Caco-2 (cell line): ENCODE results near the gene SKAP2. TPM values are rescaled to one million over a fixed set of nuclear protein-coding genes. Genes with fewer than 3 reads are reported as not detected.

Experiments used
- BruUV-seq: library from RNA; stranded (reverse); fragments of 400-500 nt; replicated peaks from 2 replicates; lab custom pipeline; 2021; lab: Mats Ljungman, UMichigan
- CTCF ChIA-PET: fragments of 300-600 bp; sonication (Branson Sonifier 250); formaldehyde crosslinking; loops from one replicate; lab custom pipeline; 2022; ENCODE audit warnings: antibody characterized with exemption; lab: Charles Lee
- POLR2A ChIA-PET: fragments of 300-600 bp; sonication (Branson Sonifier 250); formaldehyde crosslinking; loops from one replicate; lab custom pipeline; 2022; ENCODE audit warnings: antibody characterized with exemption; lab: Charles Lee
- DNase-seq, 2 experiments: peaks; one replicate each; pipeline versions ENCODE4 v3.0.0 to v3.0.0-alpha.2; 2020 to 2022
- H3K27me3 ChIP-seq: replicated peaks from 2 replicates; pipeline ENCODE4 v1.6.0; 2011; ENCODE audit warnings: low read length; ENCODE audit not compliant: control insufficient read depth, insufficient read depth
- H3K36me3 ChIP-seq: 2 replicates; pipeline ENCODE4 v1.5.1; 2011; ENCODE audit warnings: low read length; ENCODE audit not compliant: control insufficient read depth, insufficient read depth
- H3K4me1 ChIP-seq: fragments of 250-450 bp; sonication (Bioruptor Pico); 2 replicates; pipeline ENCODE4 v1.5.1; 2020; ENCODE audit warnings: mild to moderate bottlenecking
- H3K4me3 ChIP-seq: 2 replicates; pipeline ENCODE4 v1.5.1; 2011; ENCODE audit warnings: low read depth, mild to moderate bottlenecking, control low read depth, low read length
- H3K9me3 ChIP-seq: fragments of 250-450 bp; sonication (Bioruptor Pico); 2 replicates; pipeline ENCODE4 v1.5.1; 2020; ENCODE audit warnings: mild to moderate bottlenecking, moderate library complexity
- H3K27ac Mint-ChIP-seq: one replicate; pipeline ENCODE4 v1.8.0; 2022; ENCODE audit warnings: mixed read lengths; ENCODE audit not compliant: unreplicated experiment
- H3K27me3 Mint-ChIP-seq: one replicate; pipeline ENCODE4 v1.8.0; 2022; ENCODE audit warnings: mixed read lengths; ENCODE audit not compliant: insufficient read depth, unreplicated experiment
- H3K36me3 Mint-ChIP-seq: one replicate; pipeline ENCODE4 v1.8.0; 2022; ENCODE audit warnings: mild to moderate bottlenecking, mixed read lengths; ENCODE audit not compliant: insufficient read depth, unreplicated experiment
- H3K4me1 Mint-ChIP-seq: one replicate; pipeline ENCODE4 v1.8.0; 2022; ENCODE audit warnings: low read depth, mixed read lengths; ENCODE audit not compliant: unreplicated experiment
- H3K4me3 Mint-ChIP-seq: one replicate; pipeline ENCODE4 v1.8.0; 2022; ENCODE audit warnings: mild to moderate bottlenecking, moderate library complexity, mixed read lengths; ENCODE audit not compliant: unreplicated experiment
- H3K9me3 Mint-ChIP-seq: one replicate; pipeline ENCODE4 v1.8.0; 2022; ENCODE audit warnings: mixed read lengths; ENCODE audit not compliant: unreplicated experiment
- CTCF ChIP-seq, 2 experiments: fragments of 200-600 bp in 1 of 2; IDR thresholded peaks; 1 replicate in 1 of 2; 2 replicates in 1 of 2; pipeline versions ENCODE4 v1.5.1 to v1.8.0; 2011 to 2022; ENCODE audit warnings: antibody characterized with exemption in 1 of 2, control low read depth in 1 of 2, inconsistent platforms in 1 of 2, low read depth in 1 of 2, low read length in 1 of 2, mild to moderate bottlenecking in 1 of 2, moderate library complexity in 1 of 2; ENCODE audit not compliant: insufficient read depth in 1 of 2, severe bottlenecking in 1 of 2, unreplicated experiment in 1 of 2
- intact Hi-C: fragments of 100-400 bp; cut with micrococcal nuclease; formaldehyde crosslinking; loops from one replicate; pipeline ENCODE4 v1.10.0; 2022; ENCODE audit not compliant: unreplicated experiment
- total RNA-seq: library from RNA; stranded (reverse); gene quantifications from 2 replicates; pipeline ENCODE4 v1.2.3, GENCODE V29; 2022

The SKAP2 gene
- total RNA-seq, 1 experiment from 2014 or later: 36.2 TPM

- no peaks in the 10 kb centered on the region for H3K9me3 Mint-ChIP-seq
- H3K4me3 Mint-ChIP-seq: no peak overlapping the region
- ChIA-PET POLR2A (no interaction called here), CTCF (interaction anchor here (0.5 kb wide), 1 partner anchor 263 kb away, joined by 3 read pairs; no protein-coding TSS in a partner anchor)
- no peaks in the 10 kb centered on the region for H3K36me3 Mint-ChIP-seq
- intact Hi-C loops: no loop called here
- H3K9me3 ChIP-seq: no peaks in the 10 kb centered on the region
- no peak overlapping the region for H3K27ac Mint-ChIP-seq
- DNase-seq: no peak
- no peaks in the 10 kb centered on the region for H3K4me1 Mint-ChIP-seq
- H3K27me3 ChIP-seq: no peaks in the 10 kb centered on the region
- H3K27me3 Mint-ChIP-seq: no peaks in the 10 kb centered on the region
- no peak overlapping the region for H3K4me3 ChIP-seq
- H3K4me1 ChIP-seq: no peaks in the 10 kb centered on the region
- TF ChIP-seq CTCF (IDR thresholded peaks at IDR 0.05; ENCODE audit: insufficient read depth in 1 of 2, low read depth in 1 of 2, low read length in 1 of 2, severe bottlenecking in 1 of 2, unreplicated experiment in 1 of 2): no peak
- no peaks in the 10 kb centered on the region for H3K36me3 ChIP-seq
- BruUV-seq: no TSS peak
Observed at GRCh38 chr7:26658389-26659084, 205.9 kb downstream of the SKAP2 start.

- H3K4me1 Mint-ChIP-seq: no peaks in the 10 kb centered on the region
- no peaks in the 10 kb centered on the region for H3K36me3 Mint-ChIP-seq
- TF ChIP-seq CTCF (IDR thresholded peaks at IDR 0.05; ENCODE audit: insufficient read depth in 1 of 2, low read depth in 1 of 2, low read length in 1 of 2, severe bottlenecking in 1 of 2, unreplicated experiment in 1 of 2): no peak
- H3K9me3 Mint-ChIP-seq: no peaks in the 10 kb centered on the region
- ChIA-PET CTCF (no interaction called here), POLR2A (no interaction called here)
- Histone ChIP-seq H3K27me3 (no peaks in the 10 kb centered on the region), H3K4me3 (no peak overlapping the region), H3K4me1 (no peaks in the 10 kb centered on the region), H3K9me3 (no peaks in the 10 kb centered on the region), H3K36me3 (no peaks in the 10 kb centered on the region)
- BruUV-seq: no TSS peak
- intact Hi-C loops: no loop called here
- no peak overlapping the region for H3K27ac Mint-ChIP-seq
- DNase-seq: no peak
- no peak overlapping the region for H3K4me3 Mint-ChIP-seq
- H3K27me3 Mint-ChIP-seq: no peaks in the 10 kb centered on the region
Observed at GRCh38 chr7:26657686-26658388, 206.6 kb downstream of the SKAP2 start.

DNA sequence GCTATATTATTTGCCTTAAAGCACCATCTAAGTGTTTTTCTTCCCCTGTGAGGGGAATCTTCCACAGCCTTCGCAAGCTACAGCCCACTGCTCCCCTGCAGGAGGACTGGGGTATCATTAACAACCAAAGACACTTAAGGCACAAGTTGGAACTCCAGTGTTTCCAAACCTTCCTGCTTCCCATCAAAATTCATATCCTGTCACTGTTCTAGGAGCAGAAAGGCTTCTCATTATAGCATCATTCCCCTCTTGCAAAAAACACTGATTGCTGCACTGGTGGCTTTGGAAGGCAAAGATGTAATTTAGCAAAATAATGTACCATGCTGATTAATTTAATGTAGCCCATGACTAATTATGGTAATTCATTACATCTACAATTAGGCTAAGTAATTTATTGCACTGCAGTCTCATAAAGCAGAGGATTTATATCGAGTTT, 207.2 kb downstream of the SKAP2 start:
- ChIA-PET POLR2A (no interaction called here), CTCF (no interaction called here)
- no peaks in the 10 kb centered on the region for H3K27me3 ChIP-seq
- no peaks in the 10 kb centered on the region for H3K9me3 ChIP-seq
- no peak for DNase-seq
- Mint-ChIP-seq H3K9me3 (no peaks in the 10 kb centered on the region), H3K36me3 (no peaks in the 10 kb centered on the region), H3K27ac (no peak overlapping the region), H3K4me3 (no peak overlapping the region), H3K27me3 (no peaks in the 10 kb centered on the region), H3K4me1 (no peaks in the 10 kb centered on the region)
- no TSS peak for BruUV-seq
- intact Hi-C loops: no loop called here
- H3K36me3 ChIP-seq: no peaks in the 10 kb centered on the region
- no peak for TF ChIP-seq CTCF (IDR thresholded peaks at IDR 0.05; ENCODE audit: insufficient read depth in 1 of 2, low read depth in 1 of 2, low read length in 1 of 2, severe bottlenecking in 1 of 2, unreplicated experiment in 1 of 2)
- no peak overlapping the region for H3K4me3 ChIP-seq
- H3K4me1 ChIP-seq: no peaks in the 10 kb centered on the region
